ES-I3 (cell line): ENCODE results near the gene APBA2.
"Not testable (repeated sequence)": the region's sequence is repeated elsewhere in the genome, so short reads cannot be mapped to it uniquely, and the experiment has no call there.

Source experiments
- H3K36me3 ChIP-seq: 2 replicates; pipeline ENCODE4 v1.6.1; 2013; ENCODE audit warnings: mild to moderate bottlenecking, low read length, control low read depth, moderate library complexity; ENCODE audit not compliant: insufficient read depth
- H3K4me1 ChIP-seq: 2 replicates; pipeline ENCODE4 v1.6.1; 2013; ENCODE audit warnings: mild to moderate bottlenecking, control low read depth, low read length; ENCODE audit not compliant: insufficient read depth
- H3K9ac ChIP-seq: 2 replicates; pipeline ENCODE4 v1.6.1; 2013; ENCODE audit warnings: low read depth, mild to moderate bottlenecking, low read length, moderate library complexity
- H3K9me3 ChIP-seq: 2 replicates; pipeline ENCODE4 v1.6.1; 2013; ENCODE audit warnings: mild to moderate bottlenecking, low read length, moderate library complexity; ENCODE audit not compliant: control insufficient read depth, insufficient read depth

APBA2 gene

GRCh38 chr15:29140475-29141307 lies 254.9 kb downstream of the APBA2 start:
- no peaks in the 10 kb centered on the region for H3K36me3 ChIP-seq
- peak overlapping the region; percentile 54; the same call in 1 of the 2 replicates for H3K9ac ChIP-seq
- H3K9me3 ChIP-seq: no peaks in the 10 kb centered on the region
- peaks cover 13% of the 10 kb centered on the region for H3K4me1 ChIP-seq

GRCh38 chr15:29141308-29142128 lies 255.7 kb downstream of the APBA2 start:
- Histone ChIP-seq H3K9me3 (no peaks in the 10 kb centered on the region; the same call in 1 of the 2 replicates), H3K36me3 (no peaks in the 10 kb centered on the region), H3K4me1 (peaks cover 13% of the 10 kb centered on the region), H3K9ac (no peak overlapping the region)

- H3K9ac ChIP-seq: no peak overlapping the region
- no peaks in the 10 kb centered on the region for H3K36me3 ChIP-seq
- no peaks in the 10 kb centered on the region; the same call in 1 of the 2 replicates for H3K9me3 ChIP-seq
- peaks cover 13% of the 10 kb centered on the region for H3K4me1 ChIP-seq
Observed at GRCh38 chr15:29142129-29142747, 256.5 kb downstream of the APBA2 start.

- H3K4me1 ChIP-seq: peaks cover 13% of the 10 kb centered on the region
- H3K9ac ChIP-seq: no peak overlapping the region
- no peaks in the 10 kb centered on the region for H3K36me3 ChIP-seq
- no peaks in the 10 kb centered on the region; the same call in 1 of the 2 replicates for H3K9me3 ChIP-seq
Observed at GRCh38 chr15:29143293-29143692, 257.5 kb downstream of the APBA2 start.

GRCh38 chr15:29143909-29144635 lies 258.3 kb downstream of the APBA2 start:
- H3K36me3 ChIP-seq: no peaks in the 10 kb centered on the region
- H3K9ac ChIP-seq: no peak overlapping the region
- no peaks in the 10 kb centered on the region; the same call in 1 of the 2 replicates for H3K9me3 ChIP-seq
- H3K4me1 ChIP-seq: peaks cover 13% of the 10 kb centered on the region

- Histone ChIP-seq H3K9ac (no peak overlapping the region), H3K9me3 (no peaks in the 10 kb centered on the region; the same call in 1 of the 2 replicates), H3K4me1 (no peaks in the 10 kb centered on the region), H3K36me3 (no peaks in the 10 kb centered on the region)
Observed at GRCh38 chr15:29149738-29150075, 263.9 kb downstream of the APBA2 start.

GRCh38 chr15:29150515-29151483 lies 265.0 kb downstream of the APBA2 start:
- Histone ChIP-seq H3K9me3 (no peaks in the 10 kb centered on the region; the same call in 1 of the 2 replicates), H3K9ac (no peak overlapping the region), H3K36me3 (no peaks in the 10 kb centered on the region), H3K4me1 (no peaks in the 10 kb centered on the region)

GRCh38 chr15:29151484-29151857 lies 265.7 kb downstream of the APBA2 start:
- Histone ChIP-seq H3K9me3 (no peaks in the 10 kb centered on the region), H3K36me3 (no peaks in the 10 kb centered on the region), H3K4me1 (no peaks in the 10 kb centered on the region), H3K9ac (no peak overlapping the region)

GRCh38 chr15:29156521-29156920 lies 270.7 kb downstream of the APBA2 start:
- Histone ChIP-seq H3K36me3 (no peaks in the 10 kb centered on the region), H3K4me1 (no peaks in the 10 kb centered on the region), H3K9ac (no peak overlapping the region), H3K9me3 (peaks cover 3% of the 10 kb centered on the region; the same call in 1 of the 2 replicates)

GRCh38 chr15:29159771-29160455 lies 274.1 kb downstream of the APBA2 start:
- no peaks in the 10 kb centered on the region for H3K4me1 ChIP-seq
- no peak overlapping the region for H3K9ac ChIP-seq
- no peaks in the 10 kb centered on the region for H3K36me3 ChIP-seq
- peaks cover 3% of the 10 kb centered on the region; the same call in 1 of the 2 replicates for H3K9me3 ChIP-seq

- Histone ChIP-seq H3K9ac (no peak overlapping the region), H3K4me1 (no peaks in the 10 kb centered on the region), H3K9me3 (peaks cover 3% of the 10 kb centered on the region; the same call in 1 of the 2 replicates), H3K36me3 (no peaks in the 10 kb centered on the region)
Observed at GRCh38 chr15:29162411-29162810, 276.6 kb downstream of the APBA2 start.

- not testable (repeated sequence) for H3K9ac ChIP-seq, H3K4me1 ChIP-seq, H3K36me3 ChIP-seq
Observed at GRCh38 chr15:29167122-29167521, 281.3 kb downstream of the APBA2 start.

More at GRCh38 chr15:29167122-29167521, 281.3 kb downstream of the APBA2 start:
- not testable (repeated sequence) for H3K9me3 ChIP-seq
